Measurements from ENCODE around the gene TES. TPM values are rescaled to one million over a fixed set of nuclear protein-coding genes. Genes with fewer than 3 reads are reported as not detected.
A peak's percentile ranks its signal among the peaks of the same experiment; 100 is the strongest.

Gene TES
- total and polyA plus RNA-seq, 2 of the 8 experiments (the other 6 are each of a cell fraction or from before 2014, with no cell fraction given): 18.2 to 36.3 TPM

DNA sequence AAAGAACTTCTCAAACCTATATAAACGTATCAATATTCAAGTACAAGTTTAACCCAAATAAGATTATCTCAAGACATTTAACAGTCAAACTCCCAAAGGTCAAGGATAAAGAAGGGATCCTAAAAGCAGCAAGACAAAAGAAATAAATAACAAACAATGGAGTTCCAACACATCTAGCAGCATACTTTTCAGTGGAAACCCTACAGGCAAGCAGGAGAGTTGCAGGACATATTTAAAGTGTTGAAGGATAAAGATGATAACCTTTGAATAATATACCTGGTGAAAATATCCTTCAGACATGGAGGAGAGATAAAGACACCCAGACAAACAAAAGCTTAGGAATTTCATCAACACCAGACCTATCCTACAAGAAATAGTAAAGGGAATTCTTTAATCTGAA lies 82.8 kb downstream of the TES start:
- 86% methylated on average over 1 of the region's 1 CpG; no CpG with 5 or more reads in 1 of the 2 experiments for WGBS, 2 experiments (ENCODE audit: extremely low coverage in 1 of 2, insufficient coverage in 1 of 2, insufficient read length in 1 of 2, insufficient replicate concordance in 2 of 2, low coverage in 1 of 2, low lambda C conversion rate in 2 of 2, missing lambda C conversion rate in 1 of 2)
- H3K79me1 ChIP-seq (ENCODE audit: low read depth, low read length): no peaks in the 10 kb centered on the region
- no peak overlapping the region for H2AFZ ChIP-seq (ENCODE audit: low read length)
- no peak overlapping the region for H2BK120ac ChIP-seq (replicated peaks; ENCODE audit: low read depth, low read length)
- no peaks in the 10 kb centered on the region for H3K27me3 ChIP-seq (replicated peaks in 1 of 4; ENCODE audit: control insufficient read depth in 3 of 4, extremely low read depth in 1 of 4, insufficient read depth in 3 of 4, low read length in 3 of 4)
- H3K36me3 ChIP-seq (ENCODE audit: control insufficient read depth in 2 of 4, insufficient read depth in 4 of 4, low read length in 3 of 4): no peaks in the 10 kb centered on the region
- no peak overlapping the region for H4K91ac ChIP-seq (replicated peaks; ENCODE audit: insufficient read length, low read length)
- no peak overlapping the region for H2BK15ac ChIP-seq (ENCODE audit: low read length)
- no peak overlapping the region for H3K4ac ChIP-seq (replicated peaks; ENCODE audit: insufficient read length, low read depth, low read length)
- no peak overlapping the region for H4K8ac ChIP-seq (ENCODE audit: extremely low read depth, insufficient read depth, low read length)
- H3K9ac ChIP-seq (replicated peaks in 1 of 4; ENCODE audit: extremely low read depth in 1 of 4, low read depth in 3 of 4, low read length in 3 of 4): no peak overlapping the region
- no peaks in the 10 kb centered on the region for H3K79me2 ChIP-seq (ENCODE audit: control insufficient read depth in 1 of 2, insufficient read depth in 2 of 2, low read length in 2 of 2)
- POLR2A ChIA-PET (ENCODE audit: partially characterized antibody): no interaction called here
- TF ChIP-seq BCL11A (IDR thresholded peaks at IDR 0.05; ENCODE audit: low read depth in 2 of 2, low read length in 2 of 2) (no peak), MAFK (IDR thresholded peaks at IDR 0.05; ENCODE audit: low read depth, low read length) (no peak), RAD21 (IDR thresholded peaks at IDR 0.05 in 1 of 2, conservative IDR thresholded peaks at IDR 0.05 in 1 of 2; ENCODE audit: low read depth in 2 of 2, low read length in 2 of 2) (peak in 1 of 2 experiments; percentile 8; a peak in 2 of 4 replicates), CTBP2 (IDR thresholded peaks at IDR 0.05; ENCODE audit: borderline replicate concordance, insufficient read depth, insufficient read length, low read length) (no peak), CTCF (IDR thresholded peaks at IDR 0.05; ENCODE audit: control extremely low read depth in 1 of 3, insufficient read depth in 1 of 3, low read depth in 1 of 3, low read length in 3 of 3) (peak in 1 of 3 experiments; percentile 26; a peak in 1 of 4 replicates)
- TF ChIP-seq, protein P1, sequence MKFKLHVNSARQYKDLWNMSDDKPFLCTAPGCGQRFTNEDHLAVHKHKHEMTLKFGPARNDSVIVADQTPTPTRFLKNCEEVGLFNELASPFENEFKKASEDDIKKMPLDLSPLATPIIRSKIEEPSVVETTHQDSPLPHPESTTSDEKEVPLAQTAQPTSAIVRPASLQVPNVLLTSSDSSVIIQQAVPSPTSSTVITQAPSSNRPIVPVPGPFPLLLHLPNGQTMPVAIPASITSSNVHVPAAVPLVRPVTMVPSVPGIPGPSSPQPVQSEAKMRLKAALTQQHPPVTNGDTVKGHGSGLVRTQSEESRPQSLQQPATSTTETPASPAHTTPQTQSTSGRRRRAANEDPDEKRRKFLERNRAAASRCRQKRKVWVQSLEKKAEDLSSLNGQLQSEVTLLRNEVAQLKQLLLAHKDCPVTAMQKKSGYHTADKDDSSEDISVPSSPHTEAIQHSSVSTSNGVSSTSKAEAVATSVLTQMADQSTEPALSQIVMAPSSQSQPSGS (IDR thresholded peaks at IDR 0.05; ENCODE audit: low read length): no peak
- TF ChIP-seq, protein P2, sequence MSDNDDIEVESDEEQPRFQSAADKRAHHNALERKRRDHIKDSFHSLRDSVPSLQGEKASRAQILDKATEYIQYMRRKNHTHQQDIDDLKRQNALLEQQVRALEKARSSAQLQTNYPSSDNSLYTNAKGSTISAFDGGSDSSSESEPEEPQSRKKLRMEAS (IDR thresholded peaks at IDR 0.05): no peak
- H3K9me3 ChIP-seq (ENCODE audit: insufficient read depth in 2 of 2, low read depth in 1 of 2, low read length in 1 of 2): no peaks in the 10 kb centered on the region
- no peak overlapping the region for H2BK20ac ChIP-seq (ENCODE audit: low read length)
- no peak for DNase-seq (ENCODE audit: low read depth in 1 of 2, low spot score in 2 of 2)
- FAIRE-seq: no peak
- no peak overlapping the region for H2BK5ac ChIP-seq (ENCODE audit: low read depth, low read length)
- H2AK5ac ChIP-seq (ENCODE audit: low read depth, low read length): no peak overlapping the region
- no peaks in the 10 kb centered on the region for H3K4me1 ChIP-seq (replicated peaks in 1 of 4; ENCODE audit: control insufficient read depth in 3 of 4, insufficient read depth in 4 of 4, low read length in 3 of 4)
- H3K23me2 ChIP-seq (ENCODE audit: low read depth, low read length): no peaks in the 10 kb centered on the region
- H3K27ac ChIP-seq (ENCODE audit: low read depth, low read length): no peak overlapping the region
- no peak overlapping the region for H3K18ac ChIP-seq (ENCODE audit: extremely low read depth, low read length)
- no peak overlapping the region for H3K56ac ChIP-seq (replicated peaks; ENCODE audit: insufficient read length, low read depth, low read length)
- H4K20me1 ChIP-seq (replicated peaks in 1 of 2; ENCODE audit: control insufficient read depth in 1 of 2, insufficient read depth in 2 of 2, low read length in 2 of 2): no peaks in the 10 kb centered on the region
- no peak overlapping the region for H3K14ac ChIP-seq (ENCODE audit: insufficient read length)
- CTCF ChIA-PET (ENCODE audit: partially characterized antibody): interaction anchor here (0.6 to 2.2 kb wide), 5 partner anchors 13 to 64 kb away, joined by 3 to 7 read pairs (median 3); no protein-coding TSS in a partner anchor
- no peak overlapping the region for H3K4me3 ChIP-seq (ENCODE audit: extremely low read depth in 1 of 4, insufficient read depth in 2 of 4, low read depth in 3 of 4, low read length in 4 of 4)
- H4K5ac ChIP-seq (ENCODE audit: insufficient read length, low read depth, low read length): no peak overlapping the region
- no peak overlapping the region for H3K4me2 ChIP-seq (ENCODE audit: insufficient read depth in 1 of 2, low read depth in 2 of 2, low read length in 2 of 2)
- H3K23ac ChIP-seq (ENCODE audit: insufficient read length): no peak overlapping the region
- H2BK12ac ChIP-seq (ENCODE audit: low read depth, low read length): no peak overlapping the region
